SK-N-SH (cell line): ENCODE measurements around the gene IKZF1. TPM values are rescaled to one million over a fixed set of nuclear protein-coding genes. Genes with fewer than 3 reads are reported as not detected.

Source experiments
- CTCF ChIA-PET: fragments of 300-600, 350-600 bp; formaldehyde crosslinking; extraction: SDS; loops from one replicate; lab custom pipeline; 2021; lab: Yijun Ruan, JAX
- POLR2A ChIA-PET: fragments of 350-600 bp; sonication (Branson Sonifier 250); formaldehyde crosslinking; extraction: SDS; loops from one replicate; lab custom pipeline; 2020; ENCODE audit warnings: antibody characterized with exemption, inconsistent platforms; lab: Yijun Ruan, JAX
- DNase-seq: peaks from one replicate; pipeline ENCODE4 v3.0.0; 2012
- H2AFZ ChIP-seq: fragments of 200-600 bp; sonication (generic); 2 replicates; pipeline ENCODE4 v1.8.1; 2016; ENCODE audit warnings: antibody characterized with exemption, mild to moderate bottlenecking, low read depth
- H3F3A ChIP-seq: fragments of 200-600 bp; sonication (generic); replicated peaks from 2 replicates; pipeline ENCODE3; 2016; ENCODE audit warnings: antibody characterized with exemption, mild to moderate bottlenecking; ENCODE audit not compliant: insufficient read depth
- H3K27ac ChIP-seq, 2 experiments: fragments of 200-500 bp in 1 of 2; fragments of 200-600 bp in 1 of 2; sonication (Bioruptor generic) in 1 of 2; sonication (generic), shearing (Covaris generic) in 1 of 2; 2 replicates each; pipeline versions ENCODE4 v1.5.1 to v1.6.1; 2014 to 2016; ENCODE audit warnings: low read depth in 2 of 2, inconsistent platforms in 1 of 2, low read length in 1 of 2, mild to moderate bottlenecking in 1 of 2, mixed read lengths in 1 of 2
- H3K27me3 ChIP-seq: fragments of 200-600 bp; sonication (generic), shearing (Covaris generic); 2 replicates; pipeline ENCODE4 v1.6.1; 2016; ENCODE audit warnings: mixed run types; ENCODE audit not compliant: insufficient read depth
- H3K36me3 ChIP-seq, 2 experiments: fragments of 200-500 bp in 1 of 2; fragments of 200-600 bp in 1 of 2; sonication (Bioruptor generic) in 1 of 2; sonication (generic) in 1 of 2; replicated peaks in 1 of 2; 2 replicates each; pipeline versions ENCODE3 to v1.5.1; 2014 to 2016; ENCODE audit warnings: low read length in 1 of 2, mild to moderate bottlenecking in 1 of 2; ENCODE audit not compliant: insufficient read depth in 2 of 2, control insufficient read depth in 1 of 2
- H3K4me1 ChIP-seq, 2 experiments: fragments of 200-500 bp in 1 of 2; fragments of 200-600 bp in 1 of 2; sonication (Bioruptor generic) in 1 of 2; sonication (generic), shearing (Covaris generic) in 1 of 2; 2 replicates each; pipeline versions ENCODE4 v1.5.1 to v1.6.1; 2014 to 2016; ENCODE audit warnings: low read depth in 1 of 2, low read length in 1 of 2, mixed run types in 1 of 2; ENCODE audit not compliant: insufficient read depth in 2 of 2, control insufficient read depth in 1 of 2
- H3K4me2 ChIP-seq: fragments of 200-600 bp; sonication (generic), shearing (Covaris generic); 2 replicates; pipeline ENCODE4 v1.6.1; 2017; ENCODE audit warnings: mixed run types
- H3K4me3 ChIP-seq, 2 experiments: fragments of 200-500 bp in 1 of 2; fragments of 200-600 bp in 1 of 2; sonication (Bioruptor generic) in 1 of 2; sonication (generic), shearing (Covaris generic) in 1 of 2; 2 replicates each; pipeline versions ENCODE4 v1.5.1 to v1.8.1; 2014 to 2016; ENCODE audit warnings: low read depth in 2 of 2, inconsistent platforms in 1 of 2, low read length in 1 of 2, mild to moderate bottlenecking in 1 of 2, mixed read lengths in 1 of 2, moderate library complexity in 1 of 2
- H3K79me2 ChIP-seq: fragments of 200-600 bp; sonication (generic); 2 replicates; pipeline ENCODE4 v1.8.1; 2017; ENCODE audit warnings: mild to moderate bottlenecking; ENCODE audit not compliant: insufficient read depth
- H3K9ac ChIP-seq: fragments of 200-600 bp; sonication (generic); 2 replicates; pipeline ENCODE4 v1.6.1; 2017; ENCODE audit warnings: mixed run types
- H3K9me2 ChIP-seq: fragments of 200-600 bp; sonication (generic); 2 replicates; pipeline ENCODE4 v1.6.1; 2017; ENCODE audit warnings: mixed run types
- H3K9me3 ChIP-seq: fragments of 200-600 bp; sonication (generic); 2 replicates; pipeline ENCODE4 v1.6.1; 2017; ENCODE audit warnings: mixed run types, mild to moderate bottlenecking, moderate library complexity
- H4K20me1 ChIP-seq: fragments of 200-600 bp; sonication (generic); 2 replicates; pipeline ENCODE4 v1.6.1; 2017; ENCODE audit warnings: mild to moderate bottlenecking, mixed run types; ENCODE audit not compliant: insufficient read depth
- FOSL2 ChIP-seq: IDR thresholded peaks from 2 replicates; pipeline ENCODE4 v1.4.0; 2012; ENCODE audit warnings: low read depth, mild to moderate bottlenecking, moderate library complexity, borderline replicate concordance
- FOXJ3 ChIP-seq: sonication (generic); formaldehyde crosslinking; IDR thresholded peaks from 2 replicates; pipeline ENCODE4 v1.5.1; 2020; ENCODE audit warnings: mild to moderate bottlenecking, missing genetic modification reagents
- FOXM1 ChIP-seq: IDR thresholded peaks from 2 replicates; pipeline ENCODE4 v1.4.0; 2012; ENCODE audit warnings: low read depth, mild to moderate bottlenecking
- JUND ChIP-seq: IDR thresholded peaks from 2 replicates; pipeline ENCODE4 v1.4.0; 2012
- MEF2A ChIP-seq: IDR thresholded peaks from 2 replicates; pipeline ENCODE4 v1.4.0; 2012; ENCODE audit warnings: low read depth, borderline replicate concordance
- NFIC ChIP-seq: IDR thresholded peaks from 2 replicates; pipeline ENCODE4 v1.4.0; 2012; ENCODE audit warnings: borderline replicate concordance
- NRF1 ChIP-seq: IDR thresholded peaks from 2 replicates; pipeline ENCODE4 v1.6.1; 2012; ENCODE audit warnings: low read depth, mild to moderate bottlenecking, low read length
- POLR2AphosphoS5 ChIP-seq: IDR thresholded peaks from 2 replicates; pipeline ENCODE4 v1.6.1; 2012; ENCODE audit warnings: low read depth, low read length
- RAD21 ChIP-seq: IDR thresholded peaks from 2 replicates; pipeline ENCODE4 v1.6.1; 2012; ENCODE audit warnings: mild to moderate bottlenecking, low read length
- SMC3 ChIP-seq: IDR thresholded peaks from 2 replicates; pipeline ENCODE4 v1.6.1; 2012; ENCODE audit warnings: low read depth, low read length, improper control_type of control experiment
- TAF1 ChIP-seq: IDR thresholded peaks from 2 replicates; pipeline ENCODE4 v1.6.1; 2012; ENCODE audit warnings: low read depth, mild to moderate bottlenecking, low read length, moderate library complexity, borderline replicate concordance
- YY1 ChIP-seq: IDR thresholded peaks from 2 replicates; pipeline ENCODE4 v1.4.0; 2012; ENCODE audit warnings: low read depth, mild to moderate bottlenecking
- WGBS: methylation state at CpG from one replicate; pipeline ENCODE4 v1.1.6; 2017; ENCODE audit warnings: low lambda C conversion rate; 5-methylcytosine and 5-hydroxymethylcytosine counted together
- polyA plus RNA-seq, 3 experiments: library from polyadenylated mRNA; depleted of rRNA; stranded (reverse); fragments of >200 nt; gene quantifications; 2 replicates each; pipeline ENCODE4 v1.2.3, GENCODE V29; 2012
- TF ChIP-seq, protein P1 (sequence below): IDR thresholded peaks from 2 replicates; pipeline ENCODE4 v1.4.0; 2012; ENCODE audit warnings: low read depth, borderline replicate concordance
- TF ChIP-seq, protein P2 (sequence below): IDR thresholded peaks from 2 replicates; pipeline ENCODE4 v1.4.0; 2012; ENCODE audit warnings: low read depth, borderline replicate concordance
- TF ChIP-seq, protein P3 (sequence below): fragments of 150-350 bp; IDR thresholded peaks from 2 replicates; pipeline ENCODE4 v1.6.1; 2016; ENCODE audit warnings: mild to moderate bottlenecking, low read depth, low read length
- TF ChIP-seq, protein P4 (sequence below): fragments of 150-350 bp; IDR thresholded peaks from 2 replicates; pipeline ENCODE4 v1.6.1; 2017; ENCODE audit warnings: antibody characterized with exemption, low read length, low read depth, borderline replicate concordance
- TF ChIP-seq, protein P5 (sequence below): IDR thresholded peaks from 2 replicates; pipeline ENCODE4 v1.6.1; 2012; ENCODE audit warnings: mild to moderate bottlenecking, low read depth, low read length, moderate library complexity
- TF ChIP-seq, protein P6 (sequence below): IDR thresholded peaks from 2 replicates; pipeline ENCODE4; 2012

The IKZF1 gene
- polyA plus RNA-seq, 1 of the 3 experiments (the other 2 are of a cell fraction), result not detected

DNA sequence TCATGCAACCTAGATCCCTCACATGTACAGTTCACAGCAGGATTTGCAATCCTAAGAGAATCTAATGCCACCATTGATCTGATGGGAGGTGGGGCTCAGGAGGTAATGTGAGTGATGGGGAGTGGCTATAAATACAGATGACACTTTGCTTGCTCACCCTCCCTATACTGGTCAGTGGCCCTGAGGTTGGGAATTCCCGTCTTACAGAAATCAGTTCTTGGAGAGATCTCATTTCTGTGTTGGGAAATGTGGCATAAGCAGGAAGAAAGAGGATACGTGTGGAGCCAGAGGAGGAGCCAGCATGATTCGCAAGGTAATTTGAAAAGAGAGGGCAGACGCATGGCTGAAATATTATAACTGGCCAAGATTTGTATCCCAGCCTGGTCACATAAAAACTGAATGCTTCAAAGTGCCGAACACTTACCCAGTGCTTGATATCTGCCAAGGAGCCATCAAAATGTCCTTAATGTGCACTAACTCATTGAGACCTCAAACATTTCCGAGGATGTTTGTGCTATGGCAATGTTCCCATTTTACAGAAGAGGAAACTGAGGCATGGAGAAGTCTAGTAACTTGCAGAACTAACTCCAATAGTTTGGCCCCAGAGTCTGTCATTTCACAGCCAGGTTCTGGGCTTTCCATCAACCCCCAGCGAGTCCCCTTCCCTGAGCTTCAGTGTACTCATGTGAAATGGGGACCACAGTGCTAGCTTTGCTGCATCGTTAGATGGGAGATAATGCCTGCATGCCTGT lies 5.5 kb upstream of the IKZF1 start:
- no peak overlapping the region for H2AFZ ChIP-seq
- H3K4me2 ChIP-seq, result no peak overlapping the region
- H3K9me3 ChIP-seq, result no peaks in the 10 kb centered on the region
- no peak for TF ChIP-seq NFIC
- TF ChIP-seq POLR2AphosphoS5, result no peak
- no peak for TF ChIP-seq TAF1
- no peak for TF ChIP-seq JUND
- no peak for TF ChIP-seq FOXM1
- TF ChIP-seq, protein P1, sequence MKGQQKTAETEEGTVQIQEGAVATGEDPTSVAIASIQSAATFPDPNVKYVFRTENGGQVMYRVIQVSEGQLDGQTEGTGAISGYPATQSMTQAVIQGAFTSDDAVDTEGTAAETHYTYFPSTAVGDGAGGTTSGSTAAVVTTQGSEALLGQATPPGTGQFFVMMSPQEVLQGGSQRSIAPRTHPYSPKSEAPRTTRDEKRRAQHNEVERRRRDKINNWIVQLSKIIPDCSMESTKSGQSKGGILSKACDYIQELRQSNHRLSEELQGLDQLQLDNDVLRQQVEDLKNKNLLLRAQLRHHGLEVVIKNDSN, result no peak
- no peak for TF ChIP-seq NRF1
- TF ChIP-seq RAD21, result no peak
- no peak for TF ChIP-seq YY1
- TF ChIP-seq, protein P2, sequence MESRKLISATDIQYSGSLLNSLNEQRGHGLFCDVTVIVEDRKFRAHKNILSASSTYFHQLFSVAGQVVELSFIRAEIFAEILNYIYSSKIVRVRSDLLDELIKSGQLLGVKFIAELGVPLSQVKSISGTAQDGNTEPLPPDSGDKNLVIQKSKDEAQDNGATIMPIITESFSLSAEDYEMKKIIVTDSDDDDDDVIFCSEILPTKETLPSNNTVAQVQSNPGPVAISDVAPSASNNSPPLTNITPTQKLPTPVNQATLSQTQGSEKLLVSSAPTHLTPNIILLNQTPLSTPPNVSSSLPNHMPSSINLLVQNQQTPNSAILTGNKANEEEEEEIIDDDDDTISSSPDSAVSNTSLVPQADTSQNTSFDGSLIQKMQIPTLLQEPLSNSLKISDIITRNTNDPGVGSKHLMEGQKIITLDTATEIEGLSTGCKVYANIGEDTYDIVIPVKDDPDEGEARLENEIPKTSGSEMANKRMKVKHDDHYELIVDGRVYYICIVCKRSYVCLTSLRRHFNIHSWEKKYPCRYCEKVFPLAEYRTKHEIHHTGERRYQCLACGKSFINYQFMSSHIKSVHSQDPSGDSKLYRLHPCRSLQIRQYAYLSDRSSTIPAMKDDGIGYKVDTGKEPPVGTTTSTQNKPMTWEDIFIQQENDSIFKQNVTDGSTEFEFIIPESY, result no peak
- no peak for TF ChIP-seq SMC3
- TF ChIP-seq, protein P3, sequence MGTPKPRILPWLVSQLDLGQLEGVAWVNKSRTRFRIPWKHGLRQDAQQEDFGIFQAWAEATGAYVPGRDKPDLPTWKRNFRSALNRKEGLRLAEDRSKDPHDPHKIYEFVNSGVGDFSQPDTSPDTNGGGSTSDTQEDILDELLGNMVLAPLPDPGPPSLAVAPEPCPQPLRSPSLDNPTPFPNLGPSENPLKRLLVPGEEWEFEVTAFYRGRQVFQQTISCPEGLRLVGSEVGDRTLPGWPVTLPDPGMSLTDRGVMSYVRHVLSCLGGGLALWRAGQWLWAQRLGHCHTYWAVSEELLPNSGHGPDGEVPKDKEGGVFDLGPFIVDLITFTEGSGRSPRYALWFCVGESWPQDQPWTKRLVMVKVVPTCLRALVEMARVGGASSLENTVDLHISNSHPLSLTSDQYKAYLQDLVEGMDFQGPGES, result no peak
- TF ChIP-seq FOXJ3 (CRISPR knock-in tag), result no peak
- TF ChIP-seq, protein P4, sequence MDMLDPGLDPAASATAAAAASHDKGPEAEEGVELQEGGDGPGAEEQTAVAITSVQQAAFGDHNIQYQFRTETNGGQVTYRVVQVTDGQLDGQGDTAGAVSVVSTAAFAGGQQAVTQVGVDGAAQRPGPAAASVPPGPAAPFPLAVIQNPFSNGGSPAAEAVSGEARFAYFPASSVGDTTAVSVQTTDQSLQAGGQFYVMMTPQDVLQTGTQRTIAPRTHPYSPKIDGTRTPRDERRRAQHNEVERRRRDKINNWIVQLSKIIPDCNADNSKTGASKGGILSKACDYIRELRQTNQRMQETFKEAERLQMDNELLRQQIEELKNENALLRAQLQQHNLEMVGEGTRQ, result no peak
- TF ChIP-seq, protein P5, sequence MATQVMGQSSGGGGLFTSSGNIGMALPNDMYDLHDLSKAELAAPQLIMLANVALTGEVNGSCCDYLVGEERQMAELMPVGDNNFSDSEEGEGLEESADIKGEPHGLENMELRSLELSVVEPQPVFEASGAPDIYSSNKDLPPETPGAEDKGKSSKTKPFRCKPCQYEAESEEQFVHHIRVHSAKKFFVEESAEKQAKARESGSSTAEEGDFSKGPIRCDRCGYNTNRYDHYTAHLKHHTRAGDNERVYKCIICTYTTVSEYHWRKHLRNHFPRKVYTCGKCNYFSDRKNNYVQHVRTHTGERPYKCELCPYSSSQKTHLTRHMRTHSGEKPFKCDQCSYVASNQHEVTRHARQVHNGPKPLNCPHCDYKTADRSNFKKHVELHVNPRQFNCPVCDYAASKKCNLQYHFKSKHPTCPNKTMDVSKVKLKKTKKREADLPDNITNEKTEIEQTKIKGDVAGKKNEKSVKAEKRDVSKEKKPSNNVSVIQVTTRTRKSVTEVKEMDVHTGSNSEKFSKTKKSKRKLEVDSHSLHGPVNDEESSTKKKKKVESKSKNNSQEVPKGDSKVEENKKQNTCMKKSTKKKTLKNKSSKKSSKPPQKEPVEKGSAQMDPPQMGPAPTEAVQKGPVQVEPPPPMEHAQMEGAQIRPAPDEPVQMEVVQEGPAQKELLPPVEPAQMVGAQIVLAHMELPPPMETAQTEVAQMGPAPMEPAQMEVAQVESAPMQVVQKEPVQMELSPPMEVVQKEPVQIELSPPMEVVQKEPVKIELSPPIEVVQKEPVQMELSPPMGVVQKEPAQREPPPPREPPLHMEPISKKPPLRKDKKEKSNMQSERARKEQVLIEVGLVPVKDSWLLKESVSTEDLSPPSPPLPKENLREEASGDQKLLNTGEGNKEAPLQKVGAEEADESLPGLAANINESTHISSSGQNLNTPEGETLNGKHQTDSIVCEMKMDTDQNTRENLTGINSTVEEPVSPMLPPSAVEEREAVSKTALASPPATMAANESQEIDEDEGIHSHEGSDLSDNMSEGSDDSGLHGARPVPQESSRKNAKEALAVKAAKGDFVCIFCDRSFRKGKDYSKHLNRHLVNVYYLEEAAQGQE, result no peak
- TF ChIP-seq FOSL2, result no peak
- TF ChIP-seq MEF2A, result no peak
- TF ChIP-seq, protein P6, sequence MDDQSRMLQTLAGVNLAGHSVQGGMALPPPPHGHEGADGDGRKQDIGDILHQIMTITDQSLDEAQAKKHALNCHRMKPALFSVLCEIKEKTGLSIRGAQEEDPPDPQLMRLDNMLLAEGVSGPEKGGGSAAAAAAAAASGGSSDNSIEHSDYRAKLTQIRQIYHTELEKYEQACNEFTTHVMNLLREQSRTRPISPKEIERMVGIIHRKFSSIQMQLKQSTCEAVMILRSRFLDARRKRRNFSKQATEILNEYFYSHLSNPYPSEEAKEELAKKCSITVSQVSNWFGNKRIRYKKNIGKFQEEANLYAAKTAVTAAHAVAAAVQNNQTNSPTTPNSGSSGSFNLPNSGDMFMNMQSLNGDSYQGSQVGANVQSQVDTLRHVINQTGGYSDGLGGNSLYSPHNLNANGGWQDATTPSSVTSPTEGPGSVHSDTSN, result no peak
- TF ChIP-seq, all 33 proteins: peak for 0
- Histone ChIP-seq H3K9ac (no peak overlapping the region), H4K20me1 (no peaks in the 10 kb centered on the region), H3K4me3 (no peak overlapping the region), H3K27ac (no peak overlapping the region), H3K36me3 (no peaks in the 10 kb centered on the region), H3K27me3 (peaks cover 12% of the 10 kb centered on the region; the same call in 1 of the 2 replicates), H3K4me1 (no peaks in the 10 kb centered on the region; a peak in 1 of 4 replicates), H3F3A (no peaks in the 10 kb centered on the region), H3K9me2 (no peaks in the 10 kb centered on the region), H3K79me2 (no peaks in the 10 kb centered on the region)
- no peak for DNase-seq
- 35% methylated on average over 8 of the region's 8 CpGs for WGBS
- CTCF ChIA-PET, result interaction anchor here (0.9 to 1.5 kb wide), 2 partner anchors 13 to 380 kb away, joined by 3 read pairs; no protein-coding TSS in a partner anchor
- POLR2A ChIA-PET, result no interaction called here
